ENCODE measurements around the gene NDUFB8.

Gene NDUFB8

DNA sequence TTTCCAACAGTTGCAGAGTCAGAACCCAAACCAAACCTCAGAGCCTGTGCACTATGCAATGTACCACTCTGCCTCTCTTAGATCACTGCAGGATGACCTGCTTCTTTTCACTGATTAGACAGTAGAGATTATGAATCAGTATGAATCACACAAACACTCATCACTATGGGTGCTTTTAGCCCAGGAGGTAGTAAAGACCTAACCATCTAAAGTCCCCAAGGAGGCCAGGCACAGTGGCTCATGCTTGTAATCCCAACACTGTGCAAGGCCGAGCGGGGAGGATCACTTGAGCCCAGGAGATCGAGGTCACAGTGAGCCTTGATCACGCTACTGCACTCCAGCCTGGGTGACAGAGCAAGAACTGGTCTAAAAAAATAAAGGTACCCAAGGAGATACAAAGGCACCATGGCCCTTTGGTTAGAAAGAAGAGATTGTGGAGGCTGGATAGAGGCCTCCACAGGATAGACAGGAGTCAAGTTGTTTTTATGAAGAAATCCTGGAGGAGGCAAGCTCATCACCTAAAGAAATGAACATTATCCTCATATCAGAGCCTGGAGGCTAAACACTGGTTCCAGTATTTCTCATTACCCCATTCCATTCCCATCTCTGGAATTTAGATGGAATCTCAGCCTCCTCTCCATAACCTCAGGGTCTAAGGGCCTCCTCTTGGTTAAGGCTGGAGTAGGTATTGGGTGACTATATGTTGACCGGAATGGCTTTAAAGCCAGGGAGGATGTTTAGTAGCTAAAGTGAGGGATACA, 22.9 kb downstream of the NDUFB8 start:
- DNase-seq = no peak

DNA sequence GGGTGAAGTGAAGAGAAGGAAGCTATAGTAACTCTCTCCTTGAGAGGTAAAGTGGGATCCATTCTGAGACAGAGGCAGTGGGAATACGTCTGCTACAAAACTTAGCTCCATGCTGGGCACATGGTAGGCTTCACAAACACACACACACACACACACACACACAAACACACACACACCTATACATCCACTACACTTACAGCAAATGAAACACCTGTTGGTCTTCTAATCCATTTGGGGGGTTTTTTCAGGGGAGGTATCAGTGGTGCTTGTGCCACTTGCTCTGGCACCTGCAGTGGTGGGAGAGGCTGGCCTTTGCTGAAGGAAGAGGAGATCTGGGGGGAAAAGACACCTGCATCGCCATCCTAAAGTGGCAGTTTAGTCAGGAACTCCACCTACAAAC, 24.5 kb downstream of the NDUFB8 start:
- no peak for DNase-seq

DNA sequence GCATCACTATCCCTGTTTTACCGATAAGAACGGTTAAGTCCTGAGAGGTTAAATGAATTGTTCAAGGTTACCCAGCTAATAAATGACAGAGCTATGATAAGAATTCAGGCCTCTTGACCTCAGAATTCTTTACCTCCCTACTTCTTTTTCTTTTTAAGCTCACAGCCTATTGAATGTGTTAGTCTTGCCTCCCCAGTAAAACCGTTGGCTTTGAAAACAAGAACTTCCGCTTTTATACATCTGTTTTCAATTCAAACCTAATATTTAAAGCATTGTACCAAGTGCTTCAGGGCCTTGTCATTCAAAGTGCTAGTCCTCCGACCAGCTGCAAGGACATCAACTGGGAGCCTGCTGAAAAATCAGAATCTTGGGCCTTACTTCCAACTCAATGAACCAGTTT, 25.6 kb downstream of the NDUFB8 start:
- no peak for DNase-seq

DNA sequence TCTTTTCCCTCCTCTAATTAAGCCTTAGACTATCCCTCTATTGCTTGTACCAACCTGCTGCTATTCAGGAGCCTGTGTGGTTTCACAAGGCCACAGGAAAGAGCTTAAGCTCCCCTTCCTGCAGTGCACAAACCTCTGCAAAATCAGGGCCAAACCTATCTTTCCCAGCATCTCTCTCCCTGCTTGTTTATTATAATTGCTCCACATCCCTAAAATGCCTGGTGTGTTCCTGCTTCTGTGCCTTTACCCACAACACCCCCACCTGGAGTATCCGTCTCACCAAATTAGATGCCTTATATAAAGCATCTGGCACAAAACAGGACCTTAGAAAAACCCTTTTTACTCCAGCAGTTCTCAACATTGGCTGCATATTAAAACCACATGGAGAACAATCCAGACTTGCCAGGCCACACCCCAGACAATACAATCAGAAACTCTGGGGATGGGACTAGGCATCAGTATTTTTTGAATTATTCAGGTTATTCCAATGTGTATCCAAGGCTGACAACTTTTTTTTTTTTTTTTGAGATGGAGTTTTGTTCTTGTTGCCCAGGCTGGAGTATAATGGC, 26.7 kb downstream of the NDUFB8 start:
- DNase-seq = no peak

DNA sequence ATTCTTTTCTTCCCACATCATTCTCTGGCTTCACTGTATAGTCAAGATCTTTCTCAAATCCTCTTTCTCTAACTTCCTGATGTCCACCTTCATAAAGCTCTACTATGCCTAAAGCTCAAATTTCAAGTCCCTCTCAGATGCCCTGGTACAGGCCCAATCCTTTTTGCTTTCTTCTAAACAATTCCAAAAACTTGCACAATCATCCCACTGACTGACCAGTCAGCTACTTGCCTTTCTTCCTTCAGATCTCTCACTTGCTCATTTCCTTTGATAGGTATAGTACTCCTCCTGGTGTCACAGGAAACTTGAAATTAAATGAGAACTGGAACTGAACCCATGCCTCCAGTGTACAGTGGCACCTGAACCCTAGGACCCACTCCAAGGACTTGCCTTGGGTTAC, 28.2 kb downstream of the NDUFB8 start:
- no peak for DNase-seq

DNA sequence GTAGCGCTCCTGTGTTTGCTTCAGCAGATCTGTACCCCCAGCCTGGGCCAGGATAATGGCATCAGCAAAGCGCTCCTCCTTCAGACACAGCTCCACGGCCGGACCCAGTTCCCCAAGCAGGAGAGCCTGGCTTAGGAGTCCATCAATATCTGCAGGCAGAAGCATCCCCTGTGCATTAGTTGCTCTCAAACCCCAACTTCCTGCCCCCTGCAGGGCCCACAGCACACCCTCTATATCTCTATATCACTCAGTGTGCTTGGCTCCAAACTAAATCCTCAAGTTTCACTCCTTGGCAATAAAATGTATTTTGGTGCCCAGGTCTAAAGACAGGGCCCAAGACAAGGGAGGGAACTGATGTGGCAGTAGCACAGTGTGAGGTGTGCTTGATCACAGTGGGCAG, 31.6 kb downstream of the NDUFB8 start:
- DNase-seq = no peak

DNA sequence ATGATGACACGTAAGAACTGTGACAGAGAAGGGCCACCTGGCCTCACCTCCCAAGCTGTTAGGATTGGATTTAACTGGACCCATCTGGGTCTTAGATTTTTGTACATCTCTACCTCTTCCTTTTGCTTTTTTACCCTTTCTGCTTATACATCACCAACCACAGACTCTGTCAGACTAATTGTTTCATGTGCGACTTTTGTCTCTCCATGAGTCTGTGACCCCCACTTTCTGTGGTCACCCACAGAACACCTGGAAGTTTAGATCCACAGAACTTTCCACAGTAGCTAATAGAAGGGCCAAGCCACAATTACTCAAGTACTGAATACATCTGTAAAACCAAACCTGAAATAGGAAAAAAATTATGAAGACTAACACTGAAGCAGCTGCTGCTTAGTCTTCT, 33.1 kb downstream of the NDUFB8 start:
- no peak for DNase-seq

DNA sequence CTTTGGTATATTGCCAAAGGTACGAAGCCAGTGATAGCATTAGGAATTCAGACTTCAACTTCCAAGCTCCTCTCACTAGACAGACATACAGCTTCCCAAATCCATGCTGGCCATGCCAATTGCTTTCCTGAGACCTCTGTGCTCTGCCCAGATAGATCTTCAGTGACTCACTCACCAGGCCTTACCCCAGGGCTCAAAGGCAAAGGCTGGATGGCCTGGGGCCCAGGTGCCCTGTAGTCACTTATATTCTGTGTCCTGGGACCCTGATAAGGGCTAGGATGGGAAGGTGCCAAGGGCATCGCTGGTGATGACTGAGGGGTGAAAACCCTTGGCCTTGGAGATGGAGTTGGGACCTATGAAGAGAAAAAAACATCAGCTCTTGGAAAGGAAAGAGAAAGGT, 39.1 kb downstream of the NDUFB8 start:
- no peak for DNase-seq

DNA sequence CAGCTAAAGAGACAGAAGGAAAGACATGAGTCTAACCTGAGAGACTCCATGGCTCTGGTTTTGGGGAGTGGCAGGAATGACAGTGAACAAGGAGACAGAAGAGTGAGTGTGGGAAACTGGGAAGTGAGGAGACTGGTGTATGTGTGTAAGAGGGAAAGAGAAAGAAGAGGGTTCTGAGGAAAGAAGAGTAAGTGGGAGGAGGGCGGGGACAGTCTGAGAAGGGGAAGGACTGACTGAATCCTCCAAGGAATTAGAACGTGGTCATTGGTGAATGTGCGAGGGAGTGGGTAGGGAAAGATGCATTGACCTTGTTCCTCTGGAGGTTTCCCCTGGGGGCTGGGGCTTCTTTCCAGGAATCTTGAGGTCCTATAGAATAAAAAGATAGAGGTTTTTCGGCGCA, 40.3 kb downstream of the NDUFB8 start:
- no peak for DNase-seq

DNA sequence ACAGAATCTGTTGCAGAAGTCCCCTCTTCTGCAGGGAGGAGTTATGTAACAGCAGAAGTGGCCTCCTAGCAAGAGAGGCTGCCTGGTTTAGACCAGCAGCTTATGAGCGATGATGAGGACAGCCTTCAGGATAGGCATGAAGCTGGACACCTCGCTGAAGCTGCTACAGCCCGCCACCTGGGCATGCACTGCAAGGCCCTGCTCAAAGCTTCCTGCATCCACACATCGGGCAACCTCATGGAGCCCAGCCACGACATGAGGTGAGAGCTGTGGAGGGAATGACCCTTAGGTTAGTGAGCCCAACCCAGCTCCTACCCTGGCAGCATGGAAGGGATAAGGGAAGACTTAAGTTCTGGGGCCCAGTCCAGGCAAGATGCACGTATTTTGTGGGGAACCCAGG, 42.1 kb downstream of the NDUFB8 start:
- DNase-seq = no peak

DNA sequence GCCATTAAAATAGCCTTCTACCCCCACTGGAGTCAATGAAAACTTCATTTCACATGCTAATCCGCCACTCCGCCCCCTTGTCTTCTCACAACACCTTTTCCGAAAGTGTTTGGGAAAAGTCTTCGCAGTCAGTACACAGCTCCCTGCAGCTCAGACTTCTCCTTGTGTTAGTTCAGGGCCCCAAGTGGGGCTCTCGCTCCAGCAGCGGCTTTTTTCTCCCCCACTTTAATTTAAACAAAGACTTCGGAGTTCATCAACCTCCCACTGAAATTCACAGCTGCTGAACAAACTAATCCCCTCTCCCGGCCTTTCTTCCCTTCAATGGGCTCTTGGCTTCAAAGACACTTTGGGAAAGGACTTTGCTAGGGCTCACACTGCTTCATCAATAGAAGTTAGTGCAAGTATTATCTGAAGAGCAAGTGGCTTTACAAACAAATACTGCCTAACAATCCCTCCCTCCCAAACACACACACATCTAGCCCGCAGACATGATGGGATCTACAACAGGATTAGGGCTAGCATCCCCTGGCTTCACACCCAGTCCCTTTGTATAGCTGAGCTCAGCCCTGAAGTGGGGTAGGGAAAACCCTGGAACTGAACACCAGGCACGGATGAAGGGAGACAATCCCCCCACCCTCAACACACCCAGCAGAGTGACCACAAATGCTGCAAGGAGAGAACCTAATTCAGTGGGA, 43.7 kb downstream of the NDUFB8 start:
- no peak for DNase-seq

DNA sequence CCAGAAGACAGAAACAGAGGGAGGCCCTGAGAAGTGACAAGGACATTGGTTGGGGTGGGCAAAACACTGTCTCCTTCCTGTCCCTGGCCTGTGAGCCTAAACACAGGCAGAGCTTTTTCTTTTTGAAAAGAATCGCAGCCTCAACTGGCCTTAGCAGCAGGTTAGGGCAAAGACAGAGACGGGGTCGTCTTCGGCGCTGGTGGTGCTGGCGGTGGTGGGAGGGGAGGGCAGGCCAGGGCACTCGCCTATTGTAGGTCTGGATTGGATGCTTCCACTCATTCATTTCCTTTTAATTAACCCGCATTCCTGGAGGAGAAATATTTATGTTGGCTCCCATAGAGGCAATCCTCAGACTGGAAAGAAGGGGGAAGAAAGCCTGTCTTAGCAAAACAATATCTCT, 44.3 kb downstream of the NDUFB8 start:
- no peak for DNase-seq

DNA sequence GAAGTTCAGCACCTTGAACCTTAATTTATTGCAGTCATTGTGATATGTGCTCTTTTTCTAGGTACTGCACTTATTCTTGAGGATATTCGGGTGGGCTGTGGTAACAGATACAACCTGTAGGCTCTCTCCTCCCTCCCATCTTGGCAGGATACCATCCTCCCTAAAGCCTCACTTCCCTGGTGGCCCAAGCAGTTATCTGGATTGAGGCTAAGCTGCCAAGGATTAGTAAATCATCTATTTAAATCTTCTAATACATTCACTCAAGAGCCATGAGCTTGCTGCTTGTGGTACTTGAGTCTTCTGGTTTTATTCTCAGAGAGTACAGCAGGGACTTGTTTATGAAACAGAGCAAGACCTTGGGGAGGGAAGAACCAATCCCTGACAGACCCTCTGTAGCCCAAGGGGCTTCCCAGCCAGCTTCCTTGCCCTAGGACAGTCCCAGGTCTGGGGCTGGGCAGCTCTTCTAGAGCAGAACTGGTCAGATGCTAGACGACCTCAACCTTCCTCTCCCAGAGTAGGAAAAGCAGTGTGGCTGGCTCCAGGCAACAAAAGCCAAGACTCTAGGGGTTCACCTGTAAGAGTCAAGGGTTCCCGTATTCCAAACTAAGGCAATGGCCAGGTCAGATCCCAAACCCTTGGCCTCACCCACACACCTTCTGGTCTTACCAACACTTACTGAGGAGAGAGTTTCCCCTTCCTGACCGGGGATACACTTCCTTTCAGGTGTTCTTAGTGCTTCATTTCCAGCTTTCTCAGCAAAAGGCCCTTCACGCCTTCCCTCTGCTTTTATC, 45.6 kb downstream of the NDUFB8 start:
- DNase-seq = no peak

DNA sequence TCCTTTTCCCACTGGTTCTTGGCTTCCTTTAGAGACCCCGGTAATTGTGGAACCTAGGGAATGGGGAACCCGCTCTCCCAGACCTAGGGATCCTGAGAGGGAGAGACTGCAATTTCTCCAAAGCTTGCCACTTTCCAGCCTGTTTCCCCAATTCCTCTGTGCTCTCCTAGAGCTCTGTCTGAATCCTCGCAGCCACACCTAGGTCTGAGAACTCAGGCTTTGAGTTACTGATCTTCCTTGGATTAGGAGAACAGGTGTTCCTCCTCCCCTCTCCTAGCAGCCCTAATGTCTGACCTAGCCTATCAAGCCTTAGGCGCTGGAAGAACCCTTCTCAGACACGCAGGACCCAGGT, 46.9 kb downstream of the NDUFB8 start:
- no peak for DNase-seq

DNA sequence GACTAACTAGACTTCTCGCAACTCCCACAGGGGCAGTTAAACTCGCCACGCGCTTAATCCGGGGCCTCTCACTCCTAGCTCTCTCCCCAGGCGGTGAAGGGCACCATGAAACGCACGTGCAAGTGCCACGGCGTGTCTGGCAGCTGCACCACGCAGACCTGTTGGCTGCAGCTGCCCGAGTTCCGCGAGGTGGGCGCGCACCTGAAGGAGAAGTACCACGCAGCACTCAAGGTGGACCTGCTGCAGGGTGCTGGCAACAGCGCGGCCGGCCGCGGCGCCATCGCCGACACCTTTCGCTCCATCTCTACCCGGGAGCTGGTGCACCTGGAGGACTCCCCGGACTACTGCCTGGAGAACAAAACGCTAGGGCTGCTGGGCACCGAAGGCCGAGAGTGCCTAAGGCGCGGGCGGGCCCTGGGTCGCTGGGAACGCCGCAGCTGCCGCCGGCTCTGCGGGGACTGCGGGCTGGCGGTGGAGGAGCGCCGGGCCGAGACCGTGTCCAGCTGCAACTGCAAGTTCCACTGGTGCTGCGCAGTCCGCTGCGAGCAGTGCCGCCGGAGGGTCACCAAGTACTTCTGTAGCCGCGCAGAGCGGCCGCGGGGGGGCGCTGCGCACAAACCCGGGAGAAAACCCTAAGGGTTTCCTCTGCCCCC, 47.4 kb downstream of the NDUFB8 start:
- peak; percentile 60 for DNase-seq

DNA sequence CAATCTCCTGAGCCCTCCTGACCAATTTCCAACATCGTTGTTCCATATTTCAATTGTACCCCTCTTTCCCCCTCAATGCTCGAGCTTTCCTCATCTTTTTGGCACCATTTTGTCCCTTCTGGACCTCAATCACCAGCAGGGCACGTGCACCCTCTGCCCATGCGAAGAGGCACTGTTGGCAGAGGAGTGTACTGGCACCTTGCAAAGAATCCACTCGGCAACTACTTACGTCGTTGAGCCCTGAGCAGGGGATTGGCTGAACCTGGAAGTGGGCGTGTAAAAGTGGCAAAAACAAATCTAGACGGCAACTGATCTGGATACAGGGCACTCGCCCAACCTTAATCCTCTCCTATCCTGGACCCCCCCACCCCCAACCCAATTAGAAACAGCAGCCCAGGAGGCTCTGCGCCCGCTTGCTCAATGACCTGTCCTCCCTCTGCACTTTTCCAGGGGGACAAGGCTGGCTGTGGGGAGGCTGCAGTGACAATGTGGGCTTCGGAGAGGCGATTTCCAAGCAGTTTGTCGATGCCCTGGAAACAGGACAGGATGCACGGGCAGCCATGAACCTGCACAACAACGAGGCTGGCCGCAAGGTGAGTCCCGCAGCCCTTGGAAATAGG, 48.1 kb downstream of the NDUFB8 start:
- DNase-seq = peak; percentile 84

DNA sequence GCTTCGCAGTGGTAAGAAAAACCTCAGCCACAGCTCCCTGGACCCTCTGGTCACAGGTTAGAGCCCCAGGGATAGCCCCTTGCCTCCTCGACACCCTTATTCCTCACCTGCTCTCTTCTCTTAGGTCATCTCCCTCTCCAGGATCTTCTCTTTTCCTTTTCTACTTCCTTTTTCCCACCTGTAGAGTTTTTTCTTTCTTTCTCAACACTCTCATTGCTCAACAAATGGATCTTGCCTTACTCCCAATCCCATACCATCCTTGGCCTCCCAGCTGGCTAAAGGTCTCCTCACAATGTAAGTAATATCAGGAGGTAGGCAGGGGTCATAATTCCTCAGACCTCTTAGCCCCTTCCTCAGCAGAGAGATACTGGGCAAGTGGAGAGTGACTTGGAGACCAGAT, 49.7 kb downstream of the NDUFB8 start:
- DNase-seq = no peak

DNA sequence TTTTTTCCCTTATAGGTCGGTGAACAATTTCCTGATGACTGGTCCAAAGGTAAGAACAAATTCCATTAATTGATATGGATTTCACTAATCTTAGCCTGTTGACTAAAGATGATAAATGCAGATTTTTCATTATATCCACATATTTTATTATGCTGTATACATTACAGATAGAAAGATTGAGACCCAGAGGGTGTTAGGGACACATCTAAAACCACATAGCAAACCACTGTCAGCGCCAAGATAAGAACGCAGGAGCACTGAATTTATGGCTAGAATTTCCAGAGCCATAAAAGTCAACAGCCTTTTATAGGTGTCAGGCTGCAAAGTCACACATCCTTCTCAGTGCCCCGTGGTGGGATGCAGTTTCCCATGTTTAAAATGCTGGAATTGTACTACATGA, 50.6 kb downstream of the NDUFB8 start:
- DNase-seq = no peak

DNA sequence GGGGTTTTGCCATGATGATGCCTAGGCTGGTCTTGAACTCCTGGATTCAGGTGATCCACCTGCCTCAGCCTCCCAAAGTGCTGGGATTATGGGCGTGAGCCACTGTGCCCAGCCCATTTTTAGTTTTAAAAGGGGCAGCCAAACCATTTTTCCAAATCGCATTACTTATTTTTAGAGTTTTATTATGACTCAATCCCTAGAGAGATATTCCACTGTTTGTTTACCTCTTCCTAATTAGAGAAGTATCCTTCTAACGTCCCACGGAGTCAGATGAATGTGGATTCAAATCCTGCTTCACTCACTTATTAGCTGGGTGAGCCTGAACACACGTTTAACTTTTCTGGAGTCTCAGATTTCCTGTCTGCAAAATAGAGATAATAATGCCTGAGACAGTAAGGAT, 51.7 kb downstream of the NDUFB8 start:
- DNase-seq = no peak

Data from T-helper 9 cell (primary cell).